HCEC 1CT (cell line): ENCODE measurements around the gene ANKRD1.
"Not testable (repeated sequence)": the region's sequence is repeated elsewhere in the genome, so short reads cannot be mapped to it uniquely, and the experiment has no call there.

Experiments
- DNase-seq: peaks from one replicate; pipeline ENCODE4 v3.0.0-alpha.2; 2017

Gene ANKRD1

GRCh38 chr10:90920986-90921666 lies at the start of gene ANKRD1:
Gene ANKRD1 (minus strand): TSS chr10:90921087. CDS start chr10:90921027, 60 bp downstream.
- DNase-seq: peak; percentile 94

GRCh38 chr10:90969947-90970673 lies 49.2 kb upstream of the ANKRD1 start:
- peak; percentile 70 for DNase-seq

GRCh38 chr10:90969121-90969534 lies 48.2 kb upstream of the ANKRD1 start:
- DNase-seq: peak; percentile 21

GRCh38 chr10:90968328-90969081 lies 47.6 kb upstream of the ANKRD1 start:
- DNase-seq: peak; percentile 95

GRCh38 chr10:90967865-90968264 lies 47.0 kb upstream of the ANKRD1 start:
- no peak for DNase-seq

- peak; percentile 31 for DNase-seq
Observed at GRCh38 chr10:90966146-90966545, 45.3 kb upstream of the ANKRD1 start.

- no peak for DNase-seq
Observed at GRCh38 chr10:90965720-90966119, 44.8 kb upstream of the ANKRD1 start.

GRCh38 chr10:90964781-90965465 lies 44.0 kb upstream of the ANKRD1 start:
- DNase-seq: peak; percentile 26

- no peak for DNase-seq
Observed at GRCh38 chr10:90963331-90963730, 42.4 kb upstream of the ANKRD1 start.

- DNase-seq: peak; percentile 98
Observed at GRCh38 chr10:90960355-90960814, 39.5 kb upstream of the ANKRD1 start.

GRCh38 chr10:90959826-90960225 lies 38.9 kb upstream of the ANKRD1 start:
- peak; percentile 3 for DNase-seq

GRCh38 chr10:90958781-90959180 lies 37.9 kb upstream of the ANKRD1 start:
- no peak for DNase-seq

GRCh38 chr10:90947030-90947960 lies 26.4 kb upstream of the ANKRD1 start:
- no peak for DNase-seq

- no peak for DNase-seq
Observed at GRCh38 chr10:90945491-90946070, 24.7 kb upstream of the ANKRD1 start.

GRCh38 chr10:90944749-90945148 lies 23.9 kb upstream of the ANKRD1 start:
- no peak for DNase-seq

GRCh38 chr10:90942980-90943379 lies 22.1 kb upstream of the ANKRD1 start:
- DNase-seq: not testable (repeated sequence)

GRCh38 chr10:90939648-90940047 lies 18.8 kb upstream of the ANKRD1 start:
- no peak for DNase-seq

GRCh38 chr10:90939116-90939515 lies 18.2 kb upstream of the ANKRD1 start:
- no peak for DNase-seq

GRCh38 chr10:90937645-90938258 lies 16.9 kb upstream of the ANKRD1 start:
- DNase-seq: no peak

GRCh38 chr10:90936276-90936659 lies 15.4 kb upstream of the ANKRD1 start:
- DNase-seq: no peak
